Esophagus squamous epithelium (tissue), 5 donors: ENCODE data around the gene CXADR. TPM values are rescaled to one million over a fixed set of nuclear protein-coding genes. Genes with fewer than 3 reads are reported as not detected.
A peak's percentile ranks its signal among the peaks of the same experiment; 100 is the strongest.
"Not testable (repeated sequence)": the region's sequence is repeated elsewhere in the genome, so short reads cannot be mapped to it uniquely, and the experiment has no call there.

Source experiments
- DNase-seq: peaks from one replicate; lab custom pipeline; 2025; lab: John Stamatoyannopoulos, UW
- H3K27ac ChIP-seq, 4 donors: fragments of 200-600 bp; sonication (generic); one replicate each; pipeline ENCODE4 v1.5.1; 2016 to 2019; ENCODE audit warnings: mild to moderate bottlenecking in 1 of 4
- H3K27me3 ChIP-seq, 4 donors: fragments of 200-600 bp; sonication (generic); 1 replicate in 3 of 4; 2 replicates in 1 of 4; pipeline versions ENCODE4 v1.5.1 to v1.6.0; 2017 to 2021; ENCODE audit warnings: antibody characterized with exemption in 1 of 4
- H3K36me3 ChIP-seq, 3 donors: fragments of 200-600 bp; sonication (generic); one replicate each; pipeline ENCODE4 v1.5.1; 2016 to 2019
- H3K4me1 ChIP-seq, 3 donors: fragments of 200-600 bp; sonication (generic); one replicate each; pipeline ENCODE4 v1.5.1; 2017 to 2019
- H3K4me3 ChIP-seq, 4 donors: fragments of 200-600 bp; sonication (generic); 1 replicate in 3 of 4; 2 replicates in 1 of 4; pipeline ENCODE4 v1.5.1; 2016 to 2019; ENCODE audit warnings: mild to moderate bottlenecking in 2 of 4, moderate library complexity in 1 of 4
- H3K9me3 ChIP-seq, 3 donors: fragments of 200-600 bp; sonication (generic); one replicate each; pipeline ENCODE4 v1.5.1; 2016 to 2019
- CTCF ChIP-seq, 6 experiments: fragments of 450-650 bp in 4 of 6; fragments of 200-600 bp in 2 of 6; sonication (generic) in 2 of 6; IDR thresholded peaks; one replicate each; pipeline ENCODE4 v1.5.1; 2016 to 2019; ENCODE audit warnings: antibody characterized with exemption in 6 of 6, mild to moderate bottlenecking in 4 of 6, moderate library complexity in 4 of 6
- POLR2A ChIP-seq, 4 donors: fragments of 450-650 bp; IDR thresholded peaks; one replicate each; pipeline ENCODE4 v1.6.1; 2017; ENCODE audit warnings: antibody characterized with exemption in 4 of 4, mild to moderate bottlenecking in 4 of 4, moderate library complexity in 3 of 4
- WGBS, 2 donors: methylation state at CpG; one replicate each; pipeline ENCODE4 v1.1.5; 2018; 5-methylcytosine and 5-hydroxymethylcytosine counted together
- intact Hi-C: fragments of 100-400 bp; cut with DNase I; formaldehyde crosslinking; loops from one replicate; pipeline ENCODE4 v1.15.0; 2022
- total RNA-seq, 4 donors: library from RNA; depleted of rRNA; stranded (reverse); fragments of >200 nt; gene quantifications; one replicate each; pipeline ENCODE4 v1.1.0, GENCODE V29; 2016
- donor health status: DM: yes; HTN: yes; CAD: no.

Gene CXADR
- total RNA-seq, 4 donors from 2014 or later, result 41.2 to 74.8 (median 47.9) TPM

- no peaks in the 10 kb centered on the region for H3K9me3 ChIP-seq
- WGBS, 2 donors, result 90 to 95% methylated on average over 2 of the region's 2 CpGs
- no peak for DNase-seq
These were observed 33.2 kb upstream of the CXADR start for GRCh38 chr21:17479606-17480005.

DNA sequence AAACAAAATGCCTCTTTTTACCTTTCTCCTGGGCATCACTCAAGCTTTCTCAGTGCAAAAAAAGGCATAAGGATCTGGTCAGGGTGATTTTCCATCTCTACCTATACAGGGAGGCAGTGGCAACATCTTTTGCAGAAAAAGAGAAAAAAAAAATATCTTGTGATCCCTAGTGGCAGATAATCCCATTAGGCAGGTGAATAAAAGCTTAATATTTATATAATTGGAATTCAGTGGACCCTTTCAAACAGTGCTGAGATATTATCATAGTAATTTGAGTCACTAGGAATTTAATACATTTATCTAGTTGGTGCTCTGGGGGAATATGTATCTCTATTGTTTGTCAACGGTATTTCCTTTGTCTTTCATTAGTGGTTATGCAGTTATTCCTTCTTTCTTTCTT is 29.9 kb upstream of the CXADR start:
- Histone ChIP-seq H3K27ac (no peak overlapping the region), H3K4me1 (no peaks in the 10 kb centered on the region), H3K27me3 (no peaks in the 10 kb centered on the region), H3K36me3 (no peaks in the 10 kb centered on the region), H3K9me3 (no peaks in the 10 kb centered on the region), H3K4me3 (no peak overlapping the region)
- TF ChIP-seq POLR2A (IDR thresholded peaks at IDR 0.05) (no peak), CTCF (IDR thresholded peaks at IDR 0.05) (no peak)
- WGBS, 2 donors, result 36 to 60% methylated on average over 1 of the region's 1 CpG
- intact Hi-C loops, result no loop called here
- no peak for DNase-seq

More at GRCh38 chr21:17479606-17480005, 33.2 kb upstream of the CXADR start:
- H3K27me3 ChIP-seq, result no peaks in the 10 kb centered on the region
- no peak overlapping the region for H3K27ac ChIP-seq
- TF ChIP-seq CTCF (IDR thresholded peaks at IDR 0.05) (no peak), POLR2A (IDR thresholded peaks at IDR 0.05) (no peak)
- intact Hi-C loops, result no loop called here
- no peak overlapping the region for H3K4me3 ChIP-seq
- H3K4me1 ChIP-seq, result no peaks in the 10 kb centered on the region
- H3K36me3 ChIP-seq, result no peaks in the 10 kb centered on the region

DNA sequence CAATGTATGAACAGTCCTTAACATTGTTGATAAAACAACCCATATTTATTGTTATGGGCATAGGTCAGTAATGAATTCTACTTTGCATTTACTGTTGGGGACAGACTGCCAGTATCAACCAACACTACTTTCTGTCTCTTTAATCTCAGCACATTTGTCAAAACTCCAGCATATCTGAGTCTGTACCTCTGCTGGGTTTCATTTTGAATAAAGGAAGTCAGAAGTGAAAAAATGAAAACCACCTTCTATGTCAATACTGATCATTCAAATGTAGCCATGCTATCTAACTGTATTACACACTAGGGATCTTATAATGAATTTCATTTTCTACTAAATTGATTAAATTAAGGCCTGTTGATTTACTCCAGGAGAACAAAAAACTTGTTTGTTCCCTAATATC is 24.2 kb upstream of the CXADR start:
- TF ChIP-seq CTCF (IDR thresholded peaks at IDR 0.05), result no peak
- Histone ChIP-seq H3K27me3 (no peaks in the 10 kb centered on the region), H3K36me3 (no peaks in the 10 kb centered on the region), H3K9me3 (no peaks in the 10 kb centered on the region), H3K27ac (no peak overlapping the region), H3K4me3 (no peak overlapping the region), H3K4me1 (peaks cover 0 to 29% (median 14%) of the 10 kb centered on the region in 3 donors)
- intact Hi-C loops, result no loop called here
- no peak for DNase-seq

GRCh38 chr21:17489565-17489964 is 23.3 kb upstream of the CXADR start:
- 33% methylated on average over 3 of the region's 3 CpGs for WGBS, 2 donors
- H3K36me3 ChIP-seq, H3K27me3 ChIP-seq, intact Hi-C loops, DNase-seq, H3K9me3 ChIP-seq, H3K4me3 ChIP-seq, H3K27ac ChIP-seq: not testable (repeated sequence)
- H3K4me1 ChIP-seq, result peaks cover 0 to 29% (median 14%) of the 10 kb centered on the region in 3 donors

GRCh38 chr21:17491716-17492414 is 21.0 kb upstream of the CXADR start:
- DNase-seq, result no peak
- no peak for TF ChIP-seq POLR2A (IDR thresholded peaks at IDR 0.05)
- no peak for TF ChIP-seq CTCF (IDR thresholded peaks at IDR 0.05)
- Histone ChIP-seq H3K36me3 (no peaks in the 10 kb centered on the region), H3K9me3 (no peaks in the 10 kb centered on the region), H3K27ac (peak overlapping the region in 1 of 4 donors; percentile 15), H3K4me1 (peaks cover 0 to 29% (median 14%) of the 10 kb centered on the region in 3 donors), H3K4me3 (no peak overlapping the region), H3K27me3 (no peaks in the 10 kb centered on the region)
- intact Hi-C loops, result no loop called here
- WGBS, 2 donors, result 29 to 34% methylated on average over 7 of the region's 7 CpGs
